Myocyte (in vitro differentiated cells): ENCODE measurements around the gene LUM. TPM values are rescaled to one million over a fixed set of nuclear protein-coding genes. Genes with fewer than 3 reads are reported as not detected.

Experiments
- DNase-seq: peaks from one replicate; pipeline ENCODE4 v3.0.0-alpha.2; 2012; ENCODE audit warnings: low read depth
- polyA plus RNA-seq: library from polyadenylated mRNA; unstranded; fragments of >200 nt; gene quantifications from one replicate; pipeline ENCODE4 v1.2.1, GENCODE V29; 2012; ENCODE audit warnings: missing spikeins
- total RNA-seq: library from RNA; depleted of rRNA; stranded (reverse); fragments of >200 nt; gene quantifications from 2 replicates; pipeline ENCODE4 v1.2.3, GENCODE V29; 2014

The LUM gene, protein sequence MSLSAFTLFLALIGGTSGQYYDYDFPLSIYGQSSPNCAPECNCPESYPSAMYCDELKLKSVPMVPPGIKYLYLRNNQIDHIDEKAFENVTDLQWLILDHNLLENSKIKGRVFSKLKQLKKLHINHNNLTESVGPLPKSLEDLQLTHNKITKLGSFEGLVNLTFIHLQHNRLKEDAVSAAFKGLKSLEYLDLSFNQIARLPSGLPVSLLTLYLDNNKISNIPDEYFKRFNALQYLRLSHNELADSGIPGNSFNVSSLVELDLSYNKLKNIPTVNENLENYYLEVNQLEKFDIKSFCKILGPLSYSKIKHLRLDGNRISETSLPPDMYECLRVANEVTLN
- 147 and 149 TPM in 2 replicates for total RNA-seq
- polyA plus RNA-seq, result 317 TPM

DNA sequence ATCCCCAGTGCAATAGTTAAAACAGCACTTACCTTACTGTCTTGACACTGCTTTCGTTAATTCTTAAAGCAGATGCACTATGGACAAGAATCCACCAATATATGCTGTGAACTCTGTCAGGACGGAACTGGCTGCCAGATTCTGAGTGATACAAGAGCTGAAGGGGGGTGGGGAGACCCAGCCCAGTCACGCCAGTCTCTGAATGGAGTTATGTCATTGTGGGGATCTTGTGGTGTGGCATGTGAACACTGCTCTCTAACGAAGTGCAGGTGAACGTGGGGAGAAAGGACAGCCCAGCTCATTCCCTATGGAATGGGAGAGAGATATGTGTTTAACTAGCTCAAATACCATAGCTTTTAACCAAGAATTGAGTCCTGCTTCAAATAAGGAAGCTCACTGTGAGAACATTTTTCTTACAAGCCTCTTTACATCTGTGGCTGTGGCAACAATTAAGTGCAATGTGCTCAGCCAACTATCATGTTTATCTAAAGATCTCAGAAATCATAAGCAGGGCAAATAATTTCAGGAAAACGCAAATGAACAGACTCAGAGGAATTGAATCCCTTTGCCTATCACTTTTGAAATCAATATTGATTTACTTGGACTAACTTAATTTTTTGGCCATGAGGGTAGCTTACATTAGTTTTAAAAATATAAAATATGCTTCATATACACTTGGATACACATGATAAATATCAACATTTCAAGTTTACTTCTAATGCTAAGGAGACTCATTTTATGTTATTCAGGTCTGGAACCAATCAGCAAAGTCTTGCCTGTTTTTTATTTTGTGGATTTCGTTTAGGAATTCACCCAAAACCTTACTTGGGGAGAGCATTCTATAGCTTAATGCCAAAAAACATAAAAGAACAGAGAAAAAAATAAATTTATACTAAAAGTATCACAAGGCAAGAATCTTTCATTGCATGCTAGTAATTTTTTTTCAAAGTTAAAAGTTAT lies at the start of gene LUM:
TSS of gene LUM (minus strand) at position 129 of the 960 bp plus-strand sequence. CDS start 2,515 bp downstream, outside the sequence.
- peak; percentile 76 for DNase-seq

DNA sequence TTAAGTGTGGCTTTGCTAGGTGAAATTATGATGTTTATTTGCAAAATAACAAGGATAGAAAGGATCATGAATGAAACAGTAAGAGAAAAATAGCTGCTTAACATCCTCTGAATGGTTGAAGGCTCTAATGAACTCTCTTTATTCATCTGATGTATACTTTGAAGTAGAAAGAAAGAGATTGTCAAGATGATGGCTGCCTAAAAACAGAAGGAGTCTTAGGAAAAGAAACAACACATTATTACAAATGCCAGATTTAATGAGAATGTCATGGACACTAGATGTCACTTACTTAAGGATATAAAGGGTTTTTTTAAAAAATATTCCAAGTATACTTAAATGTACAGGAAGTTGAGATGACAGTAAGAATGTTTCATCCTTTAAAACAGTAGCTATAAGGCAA lies 49.7 kb upstream of the LUM start:
- DNase-seq, result no peak

DNA sequence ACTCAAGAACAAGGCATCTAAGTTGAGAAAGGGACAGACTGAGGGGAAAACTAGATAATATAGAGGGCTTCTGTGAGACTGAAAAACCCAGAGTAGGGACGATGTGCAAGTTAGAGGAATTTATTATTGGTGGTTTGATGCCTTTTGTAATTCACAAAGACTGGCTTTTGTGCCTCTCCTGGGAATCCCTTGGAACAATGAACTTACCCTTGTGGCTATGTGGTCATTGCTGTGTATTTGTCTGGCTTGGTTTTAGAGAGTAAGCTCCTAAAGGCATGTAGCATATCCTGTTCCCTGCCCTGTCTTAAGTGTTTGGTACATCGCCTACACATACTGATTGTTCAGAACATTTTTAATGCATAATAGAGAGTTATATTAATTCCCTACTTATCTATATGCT lies 44.7 kb upstream of the LUM start:
- peak; percentile 66 for DNase-seq

DNA sequence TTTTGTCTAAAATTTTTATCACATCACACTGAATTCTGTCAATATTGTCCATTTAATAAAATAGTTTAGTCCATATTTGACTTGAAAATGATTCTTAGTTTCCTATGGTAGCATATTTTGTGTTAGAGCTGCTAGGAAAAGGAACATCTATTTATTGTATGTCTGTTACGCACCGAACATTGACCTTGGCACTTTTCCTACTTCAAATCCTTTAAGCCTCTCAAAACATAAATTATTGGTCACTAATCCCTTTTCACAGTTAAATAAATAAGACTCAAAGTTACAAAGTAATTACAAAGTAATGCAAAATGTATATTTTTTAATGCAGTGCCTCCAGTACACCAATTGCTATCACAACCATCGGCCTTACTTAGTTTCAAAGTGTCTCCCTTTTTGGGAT lies 42.8 kb upstream of the LUM start:
- DNase-seq, result no peak

DNA sequence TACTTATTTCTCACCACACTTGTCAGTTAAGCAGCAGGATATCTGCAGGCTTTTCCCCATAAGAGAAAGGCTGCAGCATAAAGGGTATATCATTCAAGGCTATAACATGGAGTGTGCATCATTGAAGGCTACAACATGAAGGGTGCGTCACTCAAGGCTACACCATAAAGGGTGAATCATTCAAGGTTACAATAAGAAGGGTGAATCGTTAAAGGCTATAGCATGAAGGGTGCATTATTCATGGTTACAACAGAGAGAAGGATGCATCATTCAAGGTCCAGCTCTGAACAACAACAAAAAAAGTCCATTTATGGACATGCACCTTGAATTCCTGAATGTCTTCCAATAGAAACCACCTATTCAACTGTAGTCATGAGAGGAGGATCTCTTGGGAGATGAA lies 32.8 kb upstream of the LUM start:
- no peak for DNase-seq

DNA sequence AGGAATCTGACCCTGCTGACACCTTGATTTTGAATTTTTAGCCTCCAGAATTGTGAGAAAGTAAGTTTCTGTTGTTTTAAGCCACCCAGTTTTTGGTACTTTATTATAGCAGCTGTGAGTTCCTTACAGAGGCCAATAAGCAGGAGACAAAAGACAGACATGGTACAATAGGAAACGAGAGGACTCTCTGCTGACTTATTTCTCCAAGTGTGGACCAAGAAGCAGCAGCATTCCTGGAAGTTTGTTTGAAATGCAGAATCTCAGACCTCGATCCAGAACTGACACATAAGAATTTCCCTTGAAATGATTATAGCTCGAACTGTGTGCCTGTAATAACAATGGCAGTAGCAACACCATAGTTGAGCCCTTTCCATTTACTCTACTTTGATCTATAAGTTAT lies 31.9 kb upstream of the LUM start:
- no peak for DNase-seq

DNA sequence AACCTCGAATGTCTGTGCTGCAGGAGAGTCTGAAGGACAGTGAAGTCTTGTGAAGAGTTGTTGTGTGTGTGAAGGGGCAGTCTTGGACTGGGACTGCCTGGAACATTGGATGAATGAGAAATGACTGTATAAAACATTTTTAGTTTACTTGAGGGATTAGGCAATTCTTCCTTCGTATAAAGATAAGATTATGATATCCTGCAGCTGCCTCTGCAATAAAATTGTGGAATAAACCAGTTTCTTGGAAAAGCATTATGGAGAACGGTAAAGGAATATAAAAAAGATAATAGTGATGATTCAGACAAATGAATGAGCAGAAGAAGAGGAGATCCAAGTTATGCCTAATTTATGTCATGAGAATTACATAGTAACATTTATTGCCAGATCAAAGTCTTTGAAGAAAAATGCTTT lies 30.9 kb upstream of the LUM start:
- no peak for DNase-seq

DNA sequence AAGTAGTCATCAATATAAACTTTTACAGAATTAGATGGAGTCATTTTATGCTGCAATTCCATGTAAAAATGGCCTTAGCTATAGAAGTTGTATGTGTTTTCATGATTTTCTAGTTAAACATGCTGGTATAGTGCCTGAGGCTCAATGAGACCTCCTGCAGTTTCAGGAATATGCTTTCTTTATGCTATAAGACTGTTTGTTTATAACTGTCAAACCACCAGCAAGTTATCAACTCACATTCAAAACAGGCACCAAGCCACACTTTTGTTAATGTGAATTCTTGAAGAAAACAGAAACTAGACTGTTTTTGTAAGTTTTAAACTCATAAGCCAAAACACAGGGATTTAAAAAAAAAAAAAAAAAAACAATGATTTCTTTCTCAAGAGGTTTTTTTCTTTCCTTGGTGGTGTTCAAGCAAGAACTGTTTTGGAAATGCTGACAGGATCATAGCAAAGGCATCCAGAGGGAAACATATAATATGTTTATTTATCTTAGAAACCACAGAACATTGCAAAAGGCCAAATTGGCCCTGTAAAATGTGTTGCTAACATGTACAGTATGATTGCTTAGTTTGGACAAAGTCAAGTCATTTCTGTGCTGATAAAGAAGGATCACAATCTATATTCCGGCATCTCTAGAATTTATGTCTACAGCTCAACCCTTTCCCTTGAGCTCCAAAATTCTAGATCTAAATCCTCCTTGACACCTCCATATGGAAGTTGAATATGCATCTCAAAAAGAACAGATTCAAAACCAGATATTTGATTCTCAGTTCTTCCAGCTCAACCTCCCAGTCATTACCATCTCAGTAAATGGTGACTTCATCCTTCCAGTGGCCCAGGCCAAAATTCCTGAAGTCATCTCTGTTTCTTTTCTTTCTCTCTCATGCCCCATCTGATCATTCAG lies 29.0 kb upstream of the LUM start:
- DNase-seq, result peak; percentile 62

DNA sequence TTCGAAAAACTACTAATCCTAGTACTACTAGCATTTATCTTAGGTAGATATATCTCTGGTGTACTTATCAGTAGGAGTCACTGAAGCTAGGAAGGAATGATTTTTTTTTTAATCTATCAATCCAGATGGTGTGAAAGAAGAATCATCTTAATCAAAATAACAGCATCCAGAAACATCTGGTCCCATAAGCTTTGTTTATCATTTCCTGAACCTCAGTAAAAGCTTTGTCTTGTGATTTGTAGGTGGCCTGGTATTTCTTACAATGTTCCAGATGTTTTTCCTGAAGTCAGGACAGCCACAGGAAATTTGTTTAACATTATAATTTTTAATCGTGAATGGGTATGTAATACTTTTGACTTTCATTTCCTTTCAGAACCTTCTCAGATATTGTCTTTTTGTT lies 28.0 kb upstream of the LUM start:
- no peak for DNase-seq

DNA sequence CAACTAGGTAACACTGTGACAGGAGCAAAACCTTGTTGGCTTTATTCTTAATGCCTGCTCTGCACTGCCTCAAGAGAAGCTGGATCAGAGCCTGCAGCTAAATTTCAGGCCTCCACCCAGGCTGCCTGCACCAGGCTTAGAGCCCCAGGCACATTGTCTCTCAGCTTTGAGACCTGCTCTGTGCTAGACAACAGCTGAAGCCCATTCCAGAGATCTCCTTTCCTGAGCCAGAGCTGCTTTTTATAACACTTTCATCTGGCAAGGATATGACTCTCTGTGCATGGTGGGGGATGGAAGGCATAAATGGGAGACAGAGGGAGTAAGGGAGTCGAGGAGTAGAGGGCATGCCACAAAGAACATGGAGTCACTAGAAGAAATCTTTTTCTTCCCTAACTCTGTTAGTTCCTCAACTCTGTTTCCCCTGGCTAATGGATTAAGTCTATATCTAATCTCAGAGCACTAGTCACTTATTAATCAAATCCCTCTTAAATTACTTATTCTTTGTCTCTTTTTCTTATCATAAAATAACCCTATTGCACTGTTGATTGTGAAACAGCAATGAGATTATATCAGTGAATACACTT lies 27.1 kb upstream of the LUM start:
- peak; percentile 83 for DNase-seq

DNA sequence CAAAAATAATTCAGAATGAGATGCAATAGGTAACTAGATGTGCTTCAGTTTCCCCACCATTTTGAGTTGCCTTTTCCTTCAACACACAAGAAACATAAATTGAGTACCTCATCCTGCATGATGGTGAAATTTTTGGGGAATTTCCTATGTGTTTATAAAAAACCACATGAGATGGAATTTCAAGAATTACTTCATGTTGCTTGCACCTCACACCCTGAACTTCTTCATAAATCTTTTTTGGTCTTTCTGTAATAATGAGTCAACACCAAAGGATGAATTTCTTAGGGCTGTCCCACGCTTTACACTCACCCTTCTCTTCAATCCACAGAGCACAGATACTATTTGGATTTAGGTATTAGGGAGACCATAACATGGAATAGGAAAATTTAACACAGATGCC lies 22.6 kb upstream of the LUM start:
- DNase-seq, result peak; percentile 48

DNA sequence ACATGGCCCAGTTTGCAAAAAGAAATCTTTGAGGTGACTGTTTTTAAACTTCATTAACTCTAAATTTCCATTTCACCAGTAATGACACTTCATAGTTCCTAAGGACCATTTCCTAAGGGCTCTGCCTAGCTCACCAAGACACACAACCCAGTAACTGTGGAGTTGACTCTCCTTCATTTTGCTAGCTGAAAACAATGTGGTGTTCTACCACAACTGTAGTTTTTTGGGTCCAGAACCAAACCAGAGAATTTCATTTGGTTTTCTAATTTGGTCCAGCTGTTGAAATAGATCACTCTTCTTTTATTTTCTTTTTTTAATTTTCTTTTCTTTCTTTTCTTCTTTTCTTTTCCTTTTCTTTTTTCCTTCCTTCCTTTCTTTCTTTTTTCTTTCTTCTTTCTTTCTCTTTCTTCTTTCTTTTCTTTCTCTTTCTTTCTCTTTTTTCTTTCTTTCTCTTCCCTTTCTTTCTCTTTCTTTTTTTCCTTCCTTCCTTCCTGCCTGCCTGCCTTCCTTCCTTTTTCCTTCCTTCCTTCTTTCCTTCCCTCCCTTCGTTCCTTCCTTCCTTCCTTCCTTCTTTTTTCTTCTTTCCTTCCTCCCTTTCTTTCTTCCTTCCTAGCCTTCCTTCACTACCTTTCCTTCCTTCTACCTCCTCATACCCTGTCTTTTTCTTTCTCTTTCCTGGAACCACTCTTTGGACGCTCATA lies 18.5 kb upstream of the LUM start:
- DNase-seq, result no peak

DNA sequence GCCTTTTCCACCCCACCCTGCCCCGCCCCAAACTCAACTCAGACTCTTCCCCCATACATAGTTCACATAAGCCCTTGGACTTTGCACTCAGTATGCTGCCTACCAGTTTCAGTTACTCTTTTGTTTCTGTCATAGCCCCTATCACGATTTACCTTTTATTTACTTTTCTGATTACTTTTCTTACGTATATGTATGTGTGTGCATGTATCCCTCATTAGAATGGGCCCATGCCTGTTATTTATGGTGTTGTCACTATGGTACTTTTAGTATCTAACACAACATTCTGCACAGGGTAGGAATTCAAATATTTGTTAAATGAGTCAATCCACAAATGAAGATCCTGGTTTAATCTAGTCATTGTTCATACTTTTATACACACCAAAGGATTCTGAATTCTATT lies 16.5 kb upstream of the LUM start:
- peak; percentile 33 for DNase-seq

DNA sequence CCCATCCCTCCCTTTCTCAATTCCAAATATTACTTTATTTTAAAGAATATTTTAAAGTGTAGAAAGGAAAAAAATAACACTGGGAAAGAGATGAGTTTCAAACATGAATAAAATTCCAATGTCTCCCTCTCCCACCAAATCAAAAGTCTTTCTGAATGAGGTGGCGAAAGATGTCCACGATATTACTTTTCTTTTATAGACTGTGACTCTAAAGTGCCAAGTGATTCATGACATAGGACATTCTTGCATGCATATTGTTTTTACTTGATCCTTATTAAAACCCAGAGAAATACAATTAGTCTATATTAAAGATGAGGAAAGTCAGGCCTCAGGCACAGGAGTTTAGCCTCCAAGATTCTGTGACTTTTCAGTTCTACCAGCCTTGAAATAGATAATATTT lies 16.0 kb upstream of the LUM start:
- DNase-seq, result peak; percentile 39

DNA sequence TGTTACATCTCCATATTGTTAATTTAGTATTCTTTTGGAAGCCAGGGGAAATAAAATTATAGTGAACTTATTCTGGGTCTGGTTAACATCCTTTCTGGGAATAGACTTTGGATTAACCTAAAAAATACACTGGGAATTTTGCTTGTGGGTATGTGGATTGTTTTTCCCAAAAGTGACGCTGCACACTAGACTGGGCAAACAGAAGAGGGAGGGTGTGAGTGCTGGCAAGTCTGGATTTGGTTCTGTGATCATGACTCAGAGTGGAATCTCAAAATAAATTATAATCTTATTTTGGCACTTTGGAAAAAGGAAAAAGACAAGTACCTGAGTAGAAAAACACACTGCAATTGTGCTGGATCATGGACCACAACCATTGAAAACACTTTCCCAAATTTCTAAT lies 15.2 kb upstream of the LUM start:
- DNase-seq, result peak; percentile 59

DNA sequence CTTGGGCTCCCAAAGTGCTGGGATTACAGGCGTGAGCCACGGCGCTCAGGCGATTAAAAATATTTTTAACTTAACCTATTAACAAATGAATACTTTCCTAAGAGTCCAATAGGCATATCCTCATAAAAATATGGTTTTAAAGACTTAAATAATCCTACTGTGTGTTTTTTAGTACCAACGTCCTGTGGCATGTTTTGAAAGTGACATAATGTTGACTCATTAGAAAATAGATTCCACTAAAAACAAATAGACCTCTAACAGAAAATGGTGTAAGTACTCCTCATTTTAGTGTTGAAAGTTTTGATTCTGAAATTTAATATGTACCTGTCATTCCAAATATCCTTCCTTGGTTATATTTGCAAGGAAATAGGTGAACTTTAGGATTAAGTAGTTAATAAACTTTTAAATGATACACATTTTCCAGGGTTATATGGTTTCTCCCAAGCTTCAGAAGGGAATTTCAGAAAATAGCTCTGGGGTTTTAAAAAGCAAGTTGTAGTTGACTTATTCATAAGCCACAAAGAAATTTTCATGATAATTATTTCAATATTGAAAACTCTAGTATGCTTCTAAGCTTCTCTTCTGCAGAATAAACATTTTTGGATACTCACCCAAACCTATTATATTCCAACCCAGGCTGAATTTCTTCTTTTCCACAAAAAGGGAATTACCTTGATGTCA lies 12.1 kb upstream of the LUM start:
- DNase-seq, result no peak

DNA sequence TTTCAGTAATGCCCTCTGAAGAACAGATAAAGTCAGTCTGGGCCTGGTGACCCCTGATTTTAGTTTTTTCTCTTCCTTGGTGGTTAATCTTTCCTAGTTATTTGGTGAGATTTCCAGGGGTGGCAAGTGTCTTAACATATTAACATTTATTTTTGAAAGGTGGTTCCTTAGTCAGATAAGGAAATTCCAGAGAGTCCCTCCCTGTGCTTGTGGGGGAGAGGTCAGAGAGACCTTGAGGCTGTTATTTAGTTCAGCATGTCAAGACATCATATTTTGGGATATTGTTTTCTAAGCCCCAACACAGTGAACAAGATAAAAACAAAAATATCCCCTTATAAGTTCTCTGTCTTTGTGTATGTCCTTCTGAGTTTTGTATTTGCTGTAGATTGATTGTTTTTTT lies 9.5 kb upstream of the LUM start:
- no peak for DNase-seq

DNA sequence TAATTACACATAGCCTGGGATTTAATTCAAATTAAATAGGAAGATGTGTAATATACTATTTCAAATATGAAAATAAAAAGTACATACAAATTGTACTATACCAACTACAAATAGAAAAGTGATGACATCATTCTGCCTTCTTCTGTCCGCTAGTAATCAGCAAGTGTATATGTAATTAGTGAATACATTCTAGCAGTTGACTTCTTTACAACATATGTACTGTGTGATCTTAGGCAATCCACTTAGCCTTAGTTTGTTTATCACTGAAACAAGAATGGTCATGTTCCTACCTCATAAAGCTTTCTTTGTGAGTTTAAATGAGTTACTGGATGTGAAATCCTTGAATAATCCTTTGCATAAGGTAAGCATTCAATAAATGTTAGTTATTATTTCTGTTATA lies 7.8 kb upstream of the LUM start:
- DNase-seq, result no peak

DNA sequence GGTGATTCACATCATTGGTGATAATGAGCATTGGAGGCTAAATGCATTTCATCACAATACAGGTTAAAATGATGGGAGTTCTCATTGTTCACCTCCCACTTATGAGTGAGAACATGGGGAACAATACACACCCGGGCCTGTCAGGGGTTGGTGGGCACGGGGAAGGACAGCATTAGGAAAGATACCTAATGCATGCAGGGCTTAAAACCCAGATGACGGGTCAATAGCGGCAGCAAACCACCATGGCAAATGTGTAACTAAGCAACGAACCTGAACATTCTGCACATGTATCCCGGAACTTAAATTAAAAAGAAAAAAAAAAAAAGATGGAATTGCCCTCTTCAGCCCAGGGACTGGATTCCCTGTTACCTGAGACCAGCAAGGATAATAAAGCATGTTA lies 2.3 kb upstream of the LUM start:
- no peak for DNase-seq
